Trophoblast cell (in vitro differentiated cells and primary cell): ENCODE measurements around the gene TRNT1.

Experiments
- DNase-seq, 2 donors: peaks; one replicate each; pipeline ENCODE4 v3.0.0-alpha.2; 2016
- H2AFZ ChIP-seq: 2 replicates; pipeline ENCODE4 v1.6.1; 2013; ENCODE audit warnings: low read length, moderate library complexity, mild to moderate bottlenecking; ENCODE audit not compliant: insufficient read depth, poor library complexity
- H2AK5ac ChIP-seq: 2 replicates; pipeline ENCODE4 v1.6.1; 2013; ENCODE audit warnings: mild to moderate bottlenecking, low read length
- H2BK120ac ChIP-seq: 2 replicates; pipeline ENCODE4 v1.6.1; 2013; ENCODE audit warnings: low read length, mild to moderate bottlenecking, moderate library complexity; ENCODE audit not compliant: insufficient read depth, poor library complexity
- H2BK12ac ChIP-seq: 2 replicates; pipeline ENCODE4 v1.6.1; 2013; ENCODE audit warnings: mild to moderate bottlenecking, low read length, moderate library complexity
- H2BK5ac ChIP-seq: 2 replicates; pipeline ENCODE4 v1.6.1; 2013; ENCODE audit warnings: low read length, low read depth, moderate library complexity, mild to moderate bottlenecking; ENCODE audit not compliant: poor library complexity
- H3K14ac ChIP-seq: 2 replicates; pipeline ENCODE4 v1.6.1; 2013; ENCODE audit warnings: mild to moderate bottlenecking, low read length
- H3K18ac ChIP-seq: 2 replicates; pipeline ENCODE4 v1.6.1; 2013; ENCODE audit warnings: mild to moderate bottlenecking, low read length
- H3K23ac ChIP-seq: 2 replicates; pipeline ENCODE4 v1.6.1; 2013; ENCODE audit warnings: low read length
- H3K27ac ChIP-seq: 2 replicates; pipeline ENCODE4 v1.5.1; 2013; ENCODE audit warnings: low read depth, mild to moderate bottlenecking, inconsistent platforms, low read length, moderate library complexity
- H3K27me3 ChIP-seq: 2 replicates; pipeline ENCODE4 v1.6.1; 2013; ENCODE audit warnings: inconsistent platforms, mild to moderate bottlenecking, low read length, moderate library complexity; ENCODE audit not compliant: insufficient read depth
- H3K36me3 ChIP-seq, 2 experiments: 1 replicate in 1 of 2; 2 replicates in 1 of 2; pipeline ENCODE4 v1.6.1; 2013; ENCODE audit warnings: low read length in 2 of 2, mild to moderate bottlenecking in 2 of 2, moderate library complexity in 1 of 2; ENCODE audit not compliant: insufficient read depth in 2 of 2, control insufficient read depth in 1 of 2
- H3K4ac ChIP-seq: 2 replicates; pipeline ENCODE4 v1.6.1; 2013; ENCODE audit warnings: low read depth, mild to moderate bottlenecking, low read length, moderate library complexity
- H3K4me1 ChIP-seq, 2 experiments: 1 replicate in 1 of 2; 2 replicates in 1 of 2; pipeline ENCODE4 v1.6.1; 2013; ENCODE audit warnings: low read length in 2 of 2, mild to moderate bottlenecking in 2 of 2, moderate library complexity in 1 of 2; ENCODE audit not compliant: insufficient read depth in 2 of 2, control insufficient read depth in 1 of 2
- H3K4me2 ChIP-seq: 2 replicates; pipeline ENCODE4 v1.6.1; 2013; ENCODE audit warnings: inconsistent platforms, mild to moderate bottlenecking, low read length, moderate library complexity
- H3K4me3 ChIP-seq: 2 replicates; pipeline ENCODE4 v1.5.1; 2013; ENCODE audit warnings: mild to moderate bottlenecking, low read depth, low read length, inconsistent platforms
- H3K79me1 ChIP-seq: one replicate; pipeline ENCODE4 v1.6.1; 2013; ENCODE audit warnings: low read length
- H3K79me2 ChIP-seq: 2 replicates; pipeline ENCODE4 v1.6.1; 2013; ENCODE audit warnings: low read length, mild to moderate bottlenecking; ENCODE audit not compliant: control insufficient read depth, insufficient read depth, poor library complexity
- H3K9ac ChIP-seq: 2 replicates; pipeline ENCODE4 v1.6.1; 2013; ENCODE audit warnings: mild to moderate bottlenecking, low read length
- H3K9me3 ChIP-seq: 2 replicates; pipeline ENCODE4 v1.6.1; 2013; ENCODE audit warnings: low read depth, mild to moderate bottlenecking, control low read depth, inconsistent platforms, low read length; ENCODE audit not compliant: insufficient read depth
- H4K12ac ChIP-seq: 2 replicates; pipeline ENCODE4 v1.6.1; 2013; ENCODE audit warnings: low read depth, mild to moderate bottlenecking, low read length, moderate library complexity
- H4K8ac ChIP-seq: 2 replicates; pipeline ENCODE4 v1.6.1; 2013; ENCODE audit warnings: low read depth, mild to moderate bottlenecking, low read length, moderate library complexity
- H4K91ac ChIP-seq: one replicate; pipeline ENCODE4 v1.6.1; 2013; ENCODE audit warnings: low read depth, mild to moderate bottlenecking, low read length, moderate library complexity
- WGBS: extraction: QIAGEN DNeasy Blood & Tissue Kit; methylation state at CpG from one replicate; pipeline ENCODE4 v1.1.7; 2013; ENCODE audit warnings: missing lambda C conversion rate; ENCODE audit not compliant: insufficient read length, insufficient coverage; ENCODE audit errors: extremely low coverage; 5-methylcytosine and 5-hydroxymethylcytosine counted together

Gene TRNT1

DNA sequence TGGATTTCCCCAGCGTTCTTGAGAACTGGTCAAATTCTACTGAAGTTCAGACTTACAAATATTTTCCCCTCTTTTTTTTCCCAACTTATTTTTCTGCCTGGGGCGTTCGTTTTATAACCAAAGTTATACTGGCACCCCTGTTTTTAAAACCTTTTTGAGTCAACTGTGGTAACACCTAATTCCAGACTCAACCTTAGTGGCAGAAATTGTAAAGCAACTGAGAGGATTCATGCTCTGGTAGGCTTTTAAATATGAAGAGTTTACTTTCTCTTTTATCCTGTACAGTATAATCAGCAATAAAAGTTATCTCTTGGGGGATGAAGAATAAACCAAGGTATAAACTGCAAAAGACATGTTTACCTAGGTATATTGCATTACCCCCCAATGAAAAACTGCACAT, 18.9 kb upstream of the TRNT1 start:
- Histone ChIP-seq H3K27ac (no peak overlapping the region), H4K8ac (no peak overlapping the region), H3K9ac (no peak overlapping the region), H3K27me3 (no peaks in the 10 kb centered on the region), H3K9me3 (no peaks in the 10 kb centered on the region), H3K23ac (no peak overlapping the region), H4K91ac (no peak overlapping the region), H3K79me2 (no peaks in the 10 kb centered on the region), H3K18ac (no peak overlapping the region), H2BK12ac (no peak overlapping the region), H3K4me2 (no peak overlapping the region), H2BK5ac (no peak overlapping the region), H2AFZ (no peak overlapping the region), H3K4ac (no peak overlapping the region), H3K79me1 (no peaks in the 10 kb centered on the region), H3K4me1 (no peaks in the 10 kb centered on the region), H4K12ac (no peak overlapping the region), H2AK5ac (no peak overlapping the region), H2BK120ac (no peak overlapping the region), H3K36me3 (no peaks in the 10 kb centered on the region), H3K14ac (no peak overlapping the region), H3K4me3 (no peak overlapping the region)
- no peak for DNase-seq
- no CpG with 5 or more reads among the region's 3 CpGs for WGBS

DNA sequence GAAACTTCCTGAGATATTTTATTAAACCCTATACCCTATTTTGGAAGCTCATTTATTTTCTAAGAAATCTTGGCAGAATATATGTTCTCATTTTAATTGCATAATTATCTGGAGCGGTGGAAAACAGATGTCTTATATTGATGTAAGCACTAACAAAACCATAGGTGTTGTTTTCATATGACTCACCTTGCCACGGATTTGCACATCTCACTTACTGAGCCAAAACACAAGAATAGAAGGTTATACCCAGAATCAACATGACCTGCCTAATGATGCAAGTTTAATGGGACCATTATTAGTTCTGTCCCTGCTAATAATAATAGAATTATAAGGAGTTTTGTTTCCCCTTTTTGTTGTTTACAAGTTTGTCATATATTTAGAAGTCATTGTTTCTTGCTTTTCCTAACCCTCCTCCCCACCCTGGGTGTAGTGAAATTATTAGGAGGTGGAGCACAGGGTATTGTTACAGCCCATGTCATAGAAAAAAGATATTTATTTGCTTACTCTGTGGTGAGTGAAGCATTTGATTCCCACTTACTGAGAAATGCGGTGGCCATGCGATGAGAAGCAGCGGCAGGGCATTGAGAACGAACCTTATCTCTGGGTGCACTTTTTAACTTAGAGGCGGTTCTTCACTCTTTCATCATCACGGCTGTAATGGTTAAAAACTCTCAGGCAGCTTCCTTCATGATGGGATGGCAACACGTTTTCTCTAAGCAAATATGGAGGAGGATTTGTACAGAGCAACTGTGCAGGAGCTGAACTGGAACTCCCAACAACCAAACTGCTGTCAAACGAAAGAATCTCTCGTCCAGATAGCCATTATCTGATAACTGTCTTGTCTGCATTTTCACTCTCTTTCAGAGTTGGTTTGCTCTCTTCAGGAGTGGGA, 17.1 kb upstream of the TRNT1 start:
- Histone ChIP-seq H3K27me3 (no peaks in the 10 kb centered on the region), H2AK5ac (no peak overlapping the region), H3K18ac (no peak overlapping the region), H2BK120ac (no peak overlapping the region), H2BK5ac (no peak overlapping the region), H4K8ac (no peak overlapping the region), H3K79me2 (no peaks in the 10 kb centered on the region), H3K14ac (no peak overlapping the region), H4K91ac (no peak overlapping the region), H3K79me1 (no peaks in the 10 kb centered on the region), H2AFZ (no peak overlapping the region), H3K9ac (no peak overlapping the region), H3K23ac (no peak overlapping the region), H3K4me3 (no peak overlapping the region), H3K27ac (no peak overlapping the region), H4K12ac (no peak overlapping the region), H2BK12ac (no peak overlapping the region), H3K4ac (no peak overlapping the region), H3K4me1 (no peaks in the 10 kb centered on the region), H3K9me3 (no peaks in the 10 kb centered on the region), H3K36me3 (no peaks in the 10 kb centered on the region), H3K4me2 (peak overlapping the region; percentile 15)
- no CpG with 5 or more reads among the region's 11 CpGs for WGBS
- no peak for DNase-seq

DNA sequence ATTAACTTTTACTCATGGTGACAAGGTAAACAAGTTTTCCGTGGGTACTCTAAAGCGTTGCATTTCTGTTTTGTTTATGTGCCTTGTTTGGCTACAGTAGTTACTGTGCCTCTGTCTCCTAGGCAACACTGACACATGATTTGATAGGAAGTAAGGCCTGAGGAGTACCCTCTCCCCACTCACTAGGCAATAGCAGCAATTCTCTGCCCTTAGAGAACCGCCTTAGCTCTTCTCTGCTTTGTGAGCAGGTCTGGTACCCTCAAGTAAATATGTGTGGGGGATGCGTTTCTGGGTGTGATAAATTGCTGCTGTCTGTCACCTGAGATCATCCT, 16.5 kb upstream of the TRNT1 start, which contains the start of gene IL5RA:
TSS of gene IL5RA (minus strand) at position 76 of the 332 bp plus-strand sequence. CDS start 5,390 bp downstream, outside the sequence.
- Histone ChIP-seq H2BK12ac (no peak within 1 kb of the TSS), H4K8ac (no peak within 1 kb of the TSS), H3K9me3 (no peaks in the 10 kb centered on the region), H2BK120ac (no peak within 1 kb of the TSS), H3K9ac (no peak within 1 kb of the TSS), H3K36me3 (no peaks in the 10 kb centered on the region), H3K14ac (no peak within 1 kb of the TSS), H2AK5ac (no peak within 1 kb of the TSS), H4K91ac (no peak within 1 kb of the TSS), H3K79me2 (no peaks in the 10 kb centered on the region), H3K23ac (no peak within 1 kb of the TSS), H3K79me1 (no peaks in the 10 kb centered on the region), H3K4ac (no peak within 1 kb of the TSS), H3K18ac (no peak within 1 kb of the TSS), H3K4me1 (no peaks in the 10 kb centered on the region), H3K27me3 (no peaks in the 10 kb centered on the region), H3K27ac (no peak within 1 kb of the TSS), H3K4me3 (no peak within 1 kb of the TSS), H4K12ac (no peak within 1 kb of the TSS), H2AFZ (no peak within 1 kb of the TSS), H3K4me2 (peak within 1 kb of the TSS; percentile 15), H2BK5ac (no peak within 1 kb of the TSS)
- peak; percentile 14 to 57 for DNase-seq
- WGBS: no CpG with 5 or more reads among the region's 4 CpGs

DNA sequence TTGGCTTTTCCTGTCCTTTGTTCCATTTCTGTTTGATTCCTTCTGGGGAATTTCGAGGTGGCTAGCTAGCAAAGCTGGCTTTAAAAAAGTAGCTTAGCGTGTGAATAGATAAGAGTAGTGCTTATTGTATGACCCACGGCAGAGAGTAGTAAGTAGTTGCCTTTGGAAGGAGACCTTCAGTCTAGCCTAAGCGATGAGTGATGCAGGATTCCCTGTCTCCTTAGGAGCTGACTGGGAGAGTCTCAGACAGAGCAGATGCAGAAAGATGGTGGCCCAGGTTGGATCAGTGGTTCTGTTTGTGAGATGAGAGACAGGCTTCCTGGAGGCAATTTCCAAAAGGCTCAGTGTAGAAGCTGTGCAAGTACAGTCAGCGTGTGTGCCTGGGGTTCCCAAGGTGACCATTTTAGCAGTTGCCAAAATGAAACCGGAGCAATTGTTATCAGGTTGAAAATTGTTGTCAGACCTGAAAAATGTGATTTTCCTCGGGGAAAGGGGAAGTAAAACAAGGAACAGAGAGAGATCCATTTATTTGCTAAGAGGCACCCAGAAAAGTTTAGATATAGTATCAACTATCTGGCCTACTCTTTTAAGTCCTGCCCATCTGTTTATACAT, 15.9 kb upstream of the TRNT1 start:
- no peak overlapping the region for H3K4me2 ChIP-seq
- no peaks in the 10 kb centered on the region for H3K79me1 ChIP-seq
- no peaks in the 10 kb centered on the region for H3K79me2 ChIP-seq
- no peaks in the 10 kb centered on the region for H3K36me3 ChIP-seq
- no peak overlapping the region for H3K23ac ChIP-seq
- H3K4me3 ChIP-seq: no peak overlapping the region
- H2AK5ac ChIP-seq: no peak overlapping the region
- no peaks in the 10 kb centered on the region for H3K27me3 ChIP-seq
- H3K9ac ChIP-seq: no peak overlapping the region
- H4K91ac ChIP-seq: no peak overlapping the region
- no peak overlapping the region for H3K18ac ChIP-seq
- WGBS: no CpG with 5 or more reads among the region's 7 CpGs
- DNase-seq: peak in 1 of 2 donors; percentile 49
- H2BK5ac ChIP-seq: no peak overlapping the region
- no peaks in the 10 kb centered on the region for H3K4me1 ChIP-seq
- no peak overlapping the region for H2BK12ac ChIP-seq
- no peak overlapping the region for H3K27ac ChIP-seq
- no peak overlapping the region for H3K14ac ChIP-seq
- H2BK120ac ChIP-seq: no peak overlapping the region
- H4K8ac ChIP-seq: no peak overlapping the region
- H4K12ac ChIP-seq: no peak overlapping the region
- no peak overlapping the region for H3K4ac ChIP-seq
- H2AFZ ChIP-seq: no peak overlapping the region
- no peaks in the 10 kb centered on the region for H3K9me3 ChIP-seq
